ENCODE measurements around the gene SETD1A. TPM values are rescaled to one million over a fixed set of nuclear protein-coding genes. Genes with fewer than 3 reads are reported as not detected.
A peak's percentile ranks its signal among the peaks of the same experiment; 100 is the strongest.

The SETD1A gene
- 7.2 TPM in 2 replicates for total RNA-seq

DNA sequence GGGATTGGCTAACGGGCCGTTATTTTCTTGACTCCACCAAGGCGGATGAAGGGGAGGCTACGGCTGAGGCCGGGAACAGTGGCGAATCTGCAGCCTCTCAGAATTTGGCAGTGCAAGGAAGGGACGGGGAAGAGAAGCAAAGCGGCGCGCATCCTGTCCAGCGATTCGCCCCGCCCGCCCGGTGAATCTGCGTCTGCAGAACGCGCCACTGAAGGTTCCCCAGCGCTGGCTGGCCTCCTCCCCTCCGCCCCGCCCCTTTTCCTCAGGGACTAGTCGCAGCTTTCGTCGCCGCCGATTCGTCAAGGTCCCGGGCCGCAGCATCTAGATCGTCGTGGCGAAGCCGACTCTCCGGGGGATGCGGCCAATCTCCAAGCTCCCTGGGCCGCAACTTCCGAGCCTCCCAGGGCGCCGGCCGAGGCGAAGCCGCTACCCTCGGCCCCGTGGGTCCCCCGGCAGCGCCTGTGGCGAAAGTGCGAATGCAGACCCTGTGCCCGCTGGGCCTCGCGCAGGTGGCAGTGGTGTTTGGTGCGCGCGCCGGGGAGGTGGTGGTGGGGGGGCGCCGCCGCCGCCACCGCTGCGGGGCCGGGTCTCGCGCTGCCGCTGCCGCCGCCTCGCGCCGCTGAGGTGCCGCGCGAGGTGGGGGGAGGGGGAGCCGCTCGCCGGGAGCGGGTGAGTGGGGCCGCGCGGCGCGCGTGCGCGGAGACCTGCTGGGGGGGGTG lies at the start of gene SETD1A:
Gene SETD1A, plus strand, starts transcription at position 299 of the 719 bp plus-strand sequence. CDS start 978 bp downstream, outside the sequence.
- Histone ChIP-seq H3K4me3 (ENCODE audit: low read depth, low read length) (peak within 1 kb of the TSS; percentile 86), H3K36me3 (ENCODE audit: control insufficient read depth, insufficient read depth, low read length) (peaks cover 1% of the 10 kb centered on the region), H3K27me3 (ENCODE audit: control insufficient read depth, insufficient read depth, low read length) (no peaks in the 10 kb centered on the region)
- TF ChIP-seq, protein P1, sequence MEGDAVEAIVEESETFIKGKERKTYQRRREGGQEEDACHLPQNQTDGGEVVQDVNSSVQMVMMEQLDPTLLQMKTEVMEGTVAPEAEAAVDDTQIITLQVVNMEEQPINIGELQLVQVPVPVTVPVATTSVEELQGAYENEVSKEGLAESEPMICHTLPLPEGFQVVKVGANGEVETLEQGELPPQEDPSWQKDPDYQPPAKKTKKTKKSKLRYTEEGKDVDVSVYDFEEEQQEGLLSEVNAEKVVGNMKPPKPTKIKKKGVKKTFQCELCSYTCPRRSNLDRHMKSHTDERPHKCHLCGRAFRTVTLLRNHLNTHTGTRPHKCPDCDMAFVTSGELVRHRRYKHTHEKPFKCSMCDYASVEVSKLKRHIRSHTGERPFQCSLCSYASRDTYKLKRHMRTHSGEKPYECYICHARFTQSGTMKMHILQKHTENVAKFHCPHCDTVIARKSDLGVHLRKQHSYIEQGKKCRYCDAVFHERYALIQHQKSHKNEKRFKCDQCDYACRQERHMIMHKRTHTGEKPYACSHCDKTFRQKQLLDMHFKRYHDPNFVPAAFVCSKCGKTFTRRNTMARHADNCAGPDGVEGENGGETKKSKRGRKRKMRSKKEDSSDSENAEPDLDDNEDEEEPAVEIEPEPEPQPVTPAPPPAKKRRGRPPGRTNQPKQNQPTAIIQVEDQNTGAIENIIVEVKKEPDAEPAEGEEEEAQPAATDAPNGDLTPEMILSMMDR (IDR thresholded peaks at IDR 0.05; ENCODE audit: insufficient read depth, low read length, poor library complexity, severe bottlenecking): no peak
- peak; percentile 51 for DNase-seq (ENCODE audit: low read depth)

DNA sequence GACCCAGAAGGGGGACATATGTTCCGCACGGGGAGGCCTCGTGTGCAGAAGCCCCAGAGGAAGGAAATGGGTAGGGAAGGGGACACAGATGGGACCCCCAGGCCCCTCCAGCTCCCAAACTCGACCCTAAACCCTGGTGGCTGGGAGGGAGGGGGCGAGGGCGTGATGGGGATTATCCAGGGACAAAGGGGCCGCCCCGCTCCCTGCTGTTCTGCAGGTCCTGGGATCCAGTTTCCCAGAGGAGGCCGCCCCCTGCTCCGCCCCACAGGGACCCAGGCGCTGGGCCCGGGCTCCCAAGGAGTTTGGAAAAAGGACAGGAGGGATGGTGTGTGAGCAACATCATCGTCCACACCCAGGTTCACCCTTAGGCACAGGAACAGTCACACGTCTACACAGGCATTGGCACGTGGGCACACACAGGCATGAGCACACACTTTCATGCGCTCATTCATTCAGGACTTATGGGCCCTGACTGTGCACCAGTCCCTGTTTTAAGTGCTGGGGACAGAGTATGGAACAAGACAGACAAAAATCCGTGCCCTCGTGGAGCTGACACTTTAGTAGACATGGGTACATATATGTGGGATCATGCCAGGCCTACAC lies 47.0 kb upstream of the SETD1A start:
- no peak for DNase-seq (ENCODE audit: low read depth)
- Histone ChIP-seq H3K4me3 (ENCODE audit: low read depth, low read length) (no peak overlapping the region), H3K27me3 (ENCODE audit: control insufficient read depth, insufficient read depth, low read length) (no peaks in the 10 kb centered on the region), H3K36me3 (ENCODE audit: control insufficient read depth, insufficient read depth, low read length) (no peaks in the 10 kb centered on the region)
- TF ChIP-seq, protein P1 (IDR thresholded peaks at IDR 0.05; ENCODE audit: insufficient read depth, low read length, poor library complexity, severe bottlenecking): no peak

DNA sequence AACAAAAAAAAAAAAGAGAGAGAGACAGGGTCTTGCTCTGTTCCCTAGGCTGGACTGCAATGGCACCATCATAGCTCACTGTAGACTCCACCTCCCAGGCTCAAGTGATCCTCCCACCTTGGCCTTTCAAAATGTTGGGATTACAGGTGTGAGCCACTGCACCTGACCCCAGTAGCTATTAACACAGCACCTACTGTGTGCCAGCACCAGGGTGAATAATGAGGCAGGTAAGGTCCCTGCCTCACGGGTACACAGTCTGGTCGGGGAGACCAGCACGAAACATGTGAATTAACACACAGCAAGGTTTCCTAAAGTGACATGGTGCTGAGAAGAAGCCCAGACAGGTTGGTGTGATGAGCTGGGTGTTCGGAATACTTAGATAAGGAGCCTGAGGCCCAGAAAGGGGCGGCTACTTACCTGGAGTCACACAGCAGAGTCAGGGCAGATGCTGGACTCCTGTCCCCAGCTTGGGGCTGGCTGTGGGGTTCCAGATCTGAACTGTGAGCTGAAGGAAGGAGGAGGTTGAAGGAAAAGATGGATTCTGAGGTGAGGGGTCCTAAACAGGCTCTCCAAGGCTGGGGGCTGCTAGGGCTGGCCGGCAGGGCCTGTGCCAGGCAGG lies 44.7 kb upstream of the SETD1A start:
- H3K4me3 ChIP-seq (ENCODE audit: low read depth, low read length): no peak overlapping the region
- TF ChIP-seq, protein P1 (IDR thresholded peaks at IDR 0.05; ENCODE audit: insufficient read depth, low read length, poor library complexity, severe bottlenecking): no peak
- H3K36me3 ChIP-seq (ENCODE audit: control insufficient read depth, insufficient read depth, low read length): no peaks in the 10 kb centered on the region
- DNase-seq (ENCODE audit: low read depth): no peak
- H3K27me3 ChIP-seq (ENCODE audit: control insufficient read depth, insufficient read depth, low read length): no peaks in the 10 kb centered on the region

DNA sequence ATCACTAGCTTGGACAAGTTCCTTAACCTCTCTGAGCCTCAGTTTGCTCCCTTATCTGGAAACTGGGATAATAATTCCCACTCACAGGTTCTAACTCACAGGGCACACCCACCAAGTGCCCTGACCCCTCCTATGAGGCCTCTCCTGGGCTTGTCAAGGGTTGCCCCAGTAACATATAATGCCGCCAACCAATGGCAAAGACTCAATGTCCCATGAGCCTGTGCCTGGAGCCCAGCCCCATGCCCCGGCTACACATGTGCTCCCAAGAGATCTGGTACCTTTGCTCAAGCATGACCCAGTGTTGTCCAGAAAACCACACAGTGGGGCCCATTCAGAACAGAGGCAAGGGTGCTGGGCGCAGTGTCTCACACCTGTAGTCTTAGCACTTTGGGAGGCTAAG lies 42.7 kb upstream of the SETD1A start:
- Histone ChIP-seq H3K4me3 (ENCODE audit: low read depth, low read length) (no peak overlapping the region), H3K36me3 (ENCODE audit: control insufficient read depth, insufficient read depth, low read length) (no peaks in the 10 kb centered on the region), H3K27me3 (ENCODE audit: control insufficient read depth, insufficient read depth, low read length) (no peaks in the 10 kb centered on the region)
- DNase-seq (ENCODE audit: low read depth): no peak
- TF ChIP-seq, protein P1 (IDR thresholded peaks at IDR 0.05; ENCODE audit: insufficient read depth, low read length, poor library complexity, severe bottlenecking): no peak

DNA sequence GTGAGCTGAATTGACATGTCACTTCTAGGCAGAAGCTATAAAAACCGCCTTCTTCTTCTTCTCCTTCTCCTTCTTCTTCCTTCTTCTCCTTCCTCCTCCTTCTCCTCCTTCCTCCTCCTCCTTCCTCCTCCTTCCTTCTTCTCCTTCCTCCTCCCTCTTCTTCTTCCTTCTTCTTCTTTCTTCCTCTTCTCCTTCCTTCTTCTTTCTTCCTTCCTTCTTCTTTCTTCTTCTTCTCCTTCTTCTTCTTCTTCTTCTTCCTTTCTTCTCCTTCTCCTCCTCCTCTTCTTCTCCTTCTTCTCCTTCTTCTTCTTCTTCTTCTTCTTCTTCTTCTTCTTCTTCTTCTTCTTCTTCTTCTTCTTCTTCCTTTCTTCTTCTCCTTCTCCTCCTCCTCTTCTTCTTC lies 38.9 kb upstream of the SETD1A start:
- TF ChIP-seq, protein P1 (IDR thresholded peaks at IDR 0.05; ENCODE audit: insufficient read depth, low read length, poor library complexity, severe bottlenecking): no peak
- no peaks in the 10 kb centered on the region for H3K36me3 ChIP-seq (ENCODE audit: control insufficient read depth, insufficient read depth, low read length)
- H3K27me3 ChIP-seq (ENCODE audit: control insufficient read depth, insufficient read depth, low read length): no peaks in the 10 kb centered on the region
- no peak for DNase-seq (ENCODE audit: low read depth)
- H3K4me3 ChIP-seq (ENCODE audit: low read depth, low read length): no peak overlapping the region
